ENCODE data around the gene UAP1L1.

UAP1L1 gene

DNA sequence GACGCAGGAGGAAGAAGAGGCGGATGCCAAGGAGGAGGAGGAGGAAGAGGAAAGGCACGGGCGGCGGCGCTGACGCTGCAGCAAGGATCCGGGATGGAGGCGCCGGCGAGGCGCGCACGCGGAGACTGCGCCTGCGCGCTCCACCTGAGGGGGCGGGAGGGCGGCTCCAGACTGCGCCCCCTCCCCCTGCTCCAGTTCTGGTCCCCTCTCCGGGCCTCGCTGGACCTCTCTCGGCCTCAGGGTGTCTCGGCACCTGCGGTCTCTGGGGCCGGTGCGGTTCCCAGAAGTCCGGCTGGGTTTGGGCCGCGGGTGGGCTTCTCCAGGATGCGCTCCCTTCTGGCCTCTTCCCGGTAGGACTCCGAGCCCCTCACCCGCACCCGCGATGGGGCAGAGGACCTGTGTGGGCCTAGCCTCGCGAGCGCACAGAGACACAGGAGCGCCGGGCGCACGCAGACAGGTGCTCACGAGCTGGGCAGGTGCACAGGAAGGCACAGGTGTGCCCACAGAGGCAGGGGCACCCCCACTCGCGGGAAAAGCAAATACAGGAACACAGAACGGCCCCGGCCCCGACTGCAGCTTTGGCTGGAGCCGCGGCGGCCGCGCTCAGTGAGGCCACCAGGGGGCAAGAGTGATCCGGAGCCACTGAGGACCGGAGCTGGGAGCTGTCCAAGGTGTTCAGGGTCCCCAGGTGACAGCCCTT is 31.1 kb upstream of the UAP1L1 start, which contains the start of gene NPDC1:
Gene NPDC1, minus strand, starts transcription at position 90 of the 700 bp plus-strand sequence. CDS start 188 bp downstream, outside the sequence.
- TF ChIP-seq CTCF (IDR thresholded peaks at IDR 0.05; ENCODE audit: borderline replicate concordance, control extremely low read depth, extremely low read depth, insufficient read depth, missing control alignments): peak; percentile 96
- in situ Hi-C loops (cut with MboI; ENCODE audit: low sequenced_read_pairs, unreplicated experiment): no loop called here
- peak; percentile 95 for DNase-seq (ENCODE audit: low spot score)

GRCh38 chr9:137048655-137049543 is 28.4 kb upstream of the UAP1L1 start:
- DNase-seq (ENCODE audit: low spot score): no peak
- no peak for TF ChIP-seq CTCF (IDR thresholded peaks at IDR 0.05; ENCODE audit: borderline replicate concordance, control extremely low read depth, extremely low read depth, insufficient read depth, missing control alignments)
- in situ Hi-C loops (cut with MboI; ENCODE audit: low sequenced_read_pairs, unreplicated experiment): no loop called here

GRCh38 chr9:137049544-137050449 is 27.5 kb upstream of the UAP1L1 start:
- in situ Hi-C loops (cut with MboI; ENCODE audit: low sequenced_read_pairs, unreplicated experiment): no loop called here
- DNase-seq (ENCODE audit: low spot score): peak; percentile 79
- peak; percentile 24 for TF ChIP-seq CTCF (IDR thresholded peaks at IDR 0.05; ENCODE audit: borderline replicate concordance, control extremely low read depth, extremely low read depth, insufficient read depth, missing control alignments)

- no peak for DNase-seq (ENCODE audit: low spot score)
- in situ Hi-C loops (cut with MboI; ENCODE audit: low sequenced_read_pairs, unreplicated experiment): no loop called here
- no peak for TF ChIP-seq CTCF (IDR thresholded peaks at IDR 0.05; ENCODE audit: borderline replicate concordance, control extremely low read depth, extremely low read depth, insufficient read depth, missing control alignments)
Measured at GRCh38 chr9:137050570-137050969, 26.7 kb upstream of the UAP1L1 start.

DNA sequence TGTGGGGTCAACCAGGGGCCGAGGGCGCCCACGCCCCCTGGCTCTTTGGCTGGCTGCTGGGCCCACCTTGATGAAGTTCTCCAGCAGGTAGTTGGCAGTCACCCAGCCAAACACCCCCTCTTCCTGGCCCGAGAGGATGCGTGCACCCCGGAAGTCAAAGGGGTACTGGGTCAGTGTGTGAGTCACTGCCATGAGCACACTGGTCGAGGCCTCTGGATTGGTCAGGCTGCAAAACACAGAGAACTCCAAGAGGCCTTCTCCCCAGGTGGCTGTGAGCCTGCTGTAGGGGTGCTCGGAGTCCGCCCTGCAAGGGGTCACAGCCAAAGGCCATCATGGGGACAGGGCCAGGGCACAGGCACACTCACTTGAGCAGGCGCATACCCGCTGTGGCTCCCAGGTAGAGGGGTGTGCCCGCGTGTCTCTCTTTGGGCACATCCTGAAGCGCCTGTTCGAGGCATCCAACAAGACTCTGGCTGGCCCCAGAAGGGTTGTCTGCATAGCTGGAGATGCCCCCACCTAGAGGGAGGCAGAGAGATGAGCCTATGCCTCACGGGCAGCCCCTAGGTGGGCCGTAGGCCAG is 26.1 kb upstream of the UAP1L1 start:
- no peak for TF ChIP-seq CTCF (IDR thresholded peaks at IDR 0.05; ENCODE audit: borderline replicate concordance, control extremely low read depth, extremely low read depth, insufficient read depth, missing control alignments)
- no peak for DNase-seq (ENCODE audit: low spot score)
- in situ Hi-C loops (cut with MboI; ENCODE audit: low sequenced_read_pairs, unreplicated experiment): no loop called here
